IPS DF 6.9 (cell line): ENCODE results near the gene RASA4.
"Not testable (repeated sequence)": the region's sequence is repeated elsewhere in the genome, so short reads cannot be mapped to it uniquely, and the experiment has no call there.

Experiments
- DNase-seq: peaks from one replicate; pipeline ENCODE4 v3.0.0-alpha.2; 2013; ENCODE audit warnings: low read depth, low spot score
- H3K27ac ChIP-seq: one replicate; pipeline ENCODE4 v1.5.1; 2013; ENCODE audit warnings: low read length, control low read depth
- H3K27me3 ChIP-seq: 2 replicates; pipeline ENCODE4 v1.6.1; 2013; ENCODE audit warnings: mild to moderate bottlenecking, low read length; ENCODE audit not compliant: control insufficient read depth, insufficient read depth
- H3K36me3 ChIP-seq: 2 replicates; pipeline ENCODE4 v1.6.1; 2013; ENCODE audit warnings: low read length; ENCODE audit not compliant: control insufficient read depth, insufficient read depth
- H3K4me1 ChIP-seq: 2 replicates; pipeline ENCODE4 v1.6.1; 2013; ENCODE audit warnings: low read length; ENCODE audit not compliant: control insufficient read depth, insufficient read depth
- H3K4me3 ChIP-seq: 2 replicates; pipeline ENCODE4 v1.5.1; 2013; ENCODE audit warnings: mild to moderate bottlenecking, low read length
- H3K9me3 ChIP-seq: 2 replicates; pipeline ENCODE4 v1.6.1; 2013; ENCODE audit warnings: low read length, inconsistent platforms; ENCODE audit not compliant: control insufficient read depth, insufficient read depth
- WGBS: extraction: QIAGEN DNeasy Blood & Tissue Kit; methylation state at CpG from one replicate; pipeline ENCODE4 v1.1.7; 2013; ENCODE audit warnings: mixed read lengths, missing lambda C conversion rate; ENCODE audit not compliant: insufficient read length, insufficient coverage; 5-methylcytosine and 5-hydroxymethylcytosine counted together

The RASA4 gene

DNA sequence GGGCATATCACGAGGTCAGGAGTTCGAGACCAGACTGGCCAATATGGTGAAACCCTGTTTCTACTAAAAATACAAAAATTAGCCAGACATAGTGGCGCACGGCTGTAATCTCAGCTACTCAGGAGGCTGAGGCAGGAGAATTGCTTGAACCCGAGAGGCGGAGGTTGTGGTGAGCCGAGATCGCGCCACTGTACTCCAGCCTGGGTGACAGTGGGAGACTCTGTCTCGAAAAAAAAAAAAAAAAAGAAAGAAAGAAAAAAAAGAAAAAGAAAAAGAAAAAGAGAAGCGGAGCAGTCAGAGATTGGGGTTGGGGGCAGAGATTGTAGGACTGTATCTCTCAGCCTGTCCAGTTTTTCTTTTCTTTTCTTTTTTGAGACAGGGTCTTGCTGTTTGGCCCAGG lies 73.8 kb downstream of the RASA4 start:
- H3K4me3 ChIP-seq, H3K9me3 ChIP-seq, H3K4me1 ChIP-seq, DNase-seq, H3K27ac ChIP-seq, H3K27me3 ChIP-seq, H3K36me3 ChIP-seq: not testable (repeated sequence)
- no CpG with 5 or more reads among the region's 11 CpGs for WGBS

DNA sequence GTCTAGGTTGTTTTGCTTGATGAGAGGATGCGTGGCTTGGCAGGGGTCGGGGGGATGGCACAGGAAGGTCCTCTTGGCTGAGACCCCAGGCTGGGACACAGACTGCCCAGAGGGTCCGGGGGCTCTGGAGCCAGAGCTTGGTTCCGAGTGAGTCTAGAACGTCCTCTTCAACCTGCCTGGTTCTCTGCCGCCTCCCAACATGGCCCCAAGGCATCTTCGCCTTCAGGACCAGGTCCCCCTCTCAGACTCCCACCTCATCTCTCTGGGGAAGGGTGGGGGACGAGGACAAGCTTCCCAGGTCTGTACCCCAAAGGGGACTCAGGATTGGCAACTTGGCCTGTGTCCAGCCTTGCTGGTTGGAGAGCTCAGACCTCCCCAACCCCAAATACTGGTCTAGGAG lies 74.5 kb downstream of the RASA4 start:
- H3K9me3 ChIP-seq, H3K27ac ChIP-seq, H3K27me3 ChIP-seq, H3K4me1 ChIP-seq, H3K36me3 ChIP-seq, DNase-seq, H3K4me3 ChIP-seq: not testable (repeated sequence)
- no CpG with 5 or more reads among the region's 8 CpGs for WGBS

DNA sequence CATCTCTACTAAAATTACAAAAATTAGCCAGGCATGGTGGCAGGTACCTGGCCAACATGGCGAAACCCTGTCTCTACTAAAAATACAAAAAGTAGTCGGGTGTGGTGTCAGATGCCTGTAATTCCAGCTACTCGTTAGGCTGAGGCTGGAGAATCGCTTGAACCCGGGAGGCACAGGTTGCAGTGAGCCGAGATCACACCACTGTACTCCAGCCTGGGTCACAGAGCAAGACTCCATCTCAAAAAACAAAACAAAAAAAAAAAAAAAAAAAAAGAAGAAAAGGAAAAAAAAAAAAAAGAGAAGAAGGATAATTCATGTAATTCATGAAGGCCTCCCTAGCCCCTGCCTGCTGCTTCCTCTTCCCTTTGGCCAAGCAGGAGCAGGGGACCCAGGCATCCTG lies 76.0 kb downstream of the RASA4 start:
- not testable (repeated sequence) for H3K4me1 ChIP-seq, H3K36me3 ChIP-seq, H3K9me3 ChIP-seq, DNase-seq, H3K27ac ChIP-seq, H3K27me3 ChIP-seq, H3K4me3 ChIP-seq
- WGBS, result no CpG with 5 or more reads among the region's 6 CpGs

DNA sequence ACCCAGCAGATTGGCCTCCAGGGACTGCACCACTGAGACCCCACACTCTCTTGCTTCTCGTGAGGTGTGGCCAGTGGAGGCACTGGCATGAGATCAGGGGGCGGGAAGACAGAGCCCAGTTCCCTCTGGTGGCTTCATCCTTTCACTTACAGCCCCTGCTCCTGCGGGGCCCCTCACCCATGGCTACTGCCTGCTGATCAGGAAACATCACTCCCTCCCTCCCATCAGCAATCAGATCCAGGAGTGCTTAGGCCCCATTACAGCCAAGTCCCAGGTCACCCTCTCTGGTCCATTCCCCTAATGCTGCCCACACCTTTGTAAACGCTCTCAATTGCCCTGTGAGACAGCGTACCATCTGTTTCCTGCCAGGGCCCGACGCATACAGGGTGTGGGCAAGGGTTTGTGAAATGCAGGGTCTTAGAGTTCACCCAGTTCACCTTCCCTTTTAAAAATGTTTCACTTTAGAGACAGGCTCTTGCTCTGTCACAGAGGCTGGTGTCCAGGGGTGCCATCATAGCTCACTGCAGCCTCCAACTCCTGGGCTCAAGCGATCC lies 81.4 kb downstream of the RASA4 start:
- not testable (repeated sequence) for H3K27ac ChIP-seq, H3K4me1 ChIP-seq, H3K36me3 ChIP-seq, H3K4me3 ChIP-seq, H3K27me3 ChIP-seq, H3K9me3 ChIP-seq, DNase-seq
- WGBS, result no CpG with 5 or more reads among the region's 8 CpGs

DNA sequence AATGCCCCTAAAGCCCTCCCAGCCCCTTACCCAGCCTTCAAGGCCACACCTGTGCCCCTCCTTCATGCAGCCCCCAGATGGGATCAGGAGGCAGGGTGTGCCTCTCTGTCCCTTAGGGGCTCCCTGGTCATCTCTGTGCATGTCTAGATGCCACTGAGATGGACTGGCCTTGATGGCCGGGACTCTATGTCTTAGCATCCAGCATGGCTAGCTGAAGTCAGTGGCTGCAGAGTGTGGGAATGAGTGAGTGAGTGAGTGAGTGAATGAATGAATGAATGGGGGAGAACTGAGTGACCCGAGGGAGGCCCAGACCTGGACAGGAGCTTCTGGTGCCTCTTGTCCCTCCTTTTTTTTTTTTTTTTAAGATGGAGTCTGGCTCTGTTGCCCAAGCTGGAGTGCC lies 84.4 kb downstream of the RASA4 start:
- WGBS, result no CpG with 5 or more reads among the region's 2 CpGs
- not testable (repeated sequence) for H3K27ac ChIP-seq, DNase-seq, H3K4me1 ChIP-seq, H3K27me3 ChIP-seq, H3K36me3 ChIP-seq, H3K4me3 ChIP-seq, H3K9me3 ChIP-seq

DNA sequence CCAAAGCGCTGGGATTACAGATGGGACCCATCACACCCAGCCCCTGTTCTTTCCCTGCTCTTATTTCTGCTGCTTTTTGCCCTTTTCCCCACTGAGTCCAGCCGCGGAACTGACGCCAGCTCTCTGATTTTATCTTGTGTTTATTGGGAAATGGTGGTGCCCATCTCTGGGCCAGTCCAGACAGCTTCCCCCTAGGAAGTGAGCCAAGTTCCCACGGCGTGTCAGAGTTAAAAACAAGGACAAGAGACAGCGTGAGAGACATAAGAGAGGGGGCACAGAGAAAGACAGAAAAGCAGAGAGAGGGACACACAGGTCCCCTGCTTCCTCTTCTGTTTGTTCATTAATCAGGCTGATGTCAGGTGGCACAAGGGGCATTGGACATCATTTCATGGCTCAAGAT lies 85.0 kb downstream of the RASA4 start:
- not testable (repeated sequence) for H3K27ac ChIP-seq, H3K4me1 ChIP-seq, H3K36me3 ChIP-seq, DNase-seq, H3K9me3 ChIP-seq, H3K27me3 ChIP-seq, H3K4me3 ChIP-seq
- no CpG with 5 or more reads among the region's 7 CpGs for WGBS

DNA sequence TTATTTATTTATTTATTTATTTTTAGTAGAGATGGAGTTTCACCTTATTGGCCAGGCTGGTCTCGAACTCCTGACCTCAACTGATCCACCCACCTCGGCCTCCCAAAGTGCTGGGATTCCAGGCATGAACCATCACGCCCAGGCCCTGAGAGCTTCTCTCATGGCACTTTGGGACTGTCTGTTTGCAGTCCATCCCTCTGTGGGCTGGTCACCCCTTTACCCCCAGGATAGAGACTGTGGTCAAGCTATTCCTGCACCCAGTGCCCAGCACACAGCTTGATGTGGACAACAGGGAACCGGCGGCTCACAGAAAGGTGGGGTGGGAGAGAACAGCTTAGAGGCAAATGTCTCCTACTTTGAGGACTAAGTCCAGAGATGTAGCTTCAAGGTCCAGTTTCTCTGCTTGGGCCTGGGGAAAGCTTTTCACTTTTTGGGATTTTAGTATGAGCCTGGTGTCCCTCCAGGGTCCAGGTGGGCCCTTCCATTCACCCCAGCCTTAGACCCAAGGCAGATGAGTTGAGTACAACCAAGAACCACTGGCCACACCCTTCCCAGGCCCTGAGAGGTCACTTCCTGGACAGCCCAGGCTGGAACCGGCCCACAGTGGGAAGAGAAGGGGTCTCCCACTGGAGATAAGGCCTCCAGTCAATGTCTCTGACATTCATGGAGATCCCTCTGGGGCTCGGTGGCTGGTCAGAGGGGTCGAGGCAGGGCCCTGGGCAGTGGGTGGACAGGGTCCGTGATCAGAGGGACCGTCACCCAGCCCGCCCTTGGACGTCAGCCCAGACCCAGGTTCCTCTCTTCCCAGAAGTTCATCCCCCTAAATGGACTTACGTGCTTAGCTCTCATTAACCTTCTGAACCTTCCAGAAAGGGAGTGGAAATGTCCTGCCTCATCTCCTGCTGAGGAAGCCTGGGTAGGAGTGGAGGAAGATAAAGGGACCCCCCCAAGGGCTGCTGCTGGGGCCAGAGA lies 88.4 kb downstream of the RASA4 start:
- not testable (repeated sequence) for H3K36me3 ChIP-seq, H3K9me3 ChIP-seq, H3K27me3 ChIP-seq, H3K4me3 ChIP-seq, DNase-seq, H3K4me1 ChIP-seq, H3K27ac ChIP-seq
- no CpG with 5 or more reads among the region's 13 CpGs for WGBS

DNA sequence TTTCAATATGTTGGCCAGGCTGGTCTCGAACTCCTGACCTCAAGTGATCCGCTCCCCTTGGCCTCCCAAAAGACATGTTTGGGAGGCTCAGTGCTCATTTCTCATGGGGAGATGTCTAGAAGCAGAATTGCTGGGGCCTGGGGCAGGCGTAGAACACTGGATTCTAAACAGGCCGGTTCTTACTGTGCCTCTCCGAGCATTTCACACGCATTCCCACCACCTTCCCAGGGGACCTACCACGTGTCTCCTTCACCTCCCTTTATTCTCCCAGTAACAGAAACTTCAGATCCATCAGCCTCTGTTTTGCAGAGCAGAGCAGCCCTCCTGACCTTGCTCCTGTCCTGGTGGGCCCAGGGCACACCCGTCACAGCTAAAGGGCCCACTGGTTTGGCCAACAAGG lies 89.4 kb downstream of the RASA4 start:
- H3K27ac ChIP-seq, DNase-seq, H3K36me3 ChIP-seq, H3K27me3 ChIP-seq, H3K4me1 ChIP-seq, H3K9me3 ChIP-seq, H3K4me3 ChIP-seq: not testable (repeated sequence)
- WGBS, result no CpG with 5 or more reads among the region's 8 CpGs

DNA sequence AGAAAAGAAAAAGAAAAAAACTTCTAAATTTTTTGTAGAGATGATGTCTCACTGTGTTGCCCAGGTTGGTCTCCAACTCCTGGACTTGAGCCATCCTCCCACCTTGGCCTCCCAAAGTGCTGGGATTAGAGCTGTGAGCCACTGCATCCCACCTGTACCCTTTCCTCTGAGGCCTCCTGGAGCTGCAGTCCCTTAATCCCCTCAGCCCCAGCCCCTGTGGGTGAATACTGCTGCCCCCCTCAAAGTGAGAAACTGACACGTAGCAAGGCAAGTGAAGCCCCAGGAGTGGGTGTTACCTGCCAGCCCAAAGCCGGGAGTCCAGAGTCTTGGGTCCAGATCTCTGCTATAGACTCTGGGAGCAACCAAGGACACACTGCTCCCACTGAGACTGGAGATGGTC lies 91.8 kb downstream of the RASA4 start:
- H3K4me1 ChIP-seq, DNase-seq, H3K27me3 ChIP-seq, H3K27ac ChIP-seq, H3K4me3 ChIP-seq, H3K9me3 ChIP-seq, H3K36me3 ChIP-seq: not testable (repeated sequence)
- no CpG with 5 or more reads among the region's 2 CpGs for WGBS
